ENCODE data around the gene MLST8.
"Not testable (repeated sequence)": the region's sequence is repeated elsewhere in the genome, so short reads cannot be mapped to it uniquely, and the experiment has no call there.

The MLST8 gene

GRCh38 chr16:2252806-2253148 lies 47.5 kb downstream of the MLST8 start:
- DNase-seq, result no peak

- no peak for DNase-seq
These were observed 48.0 kb downstream of the MLST8 start for GRCh38 chr16:2253293-2253692.

GRCh38 chr16:2256531-2257140 lies 51.4 kb downstream of the MLST8 start:
- DNase-seq, result no peak

- DNase-seq, result no peak
These were observed 52.5 kb downstream of the MLST8 start for GRCh38 chr16:2257726-2258125.

- DNase-seq, result not testable (repeated sequence)
These were observed 53.3 kb downstream of the MLST8 start for GRCh38 chr16:2258530-2258929.
